ENCODE results near the gene PHAX.
"Not testable (repeated sequence)": the region's sequence is repeated elsewhere in the genome, so short reads cannot be mapped to it uniquely, and the experiment has no call there.

PHAX gene, protein sequence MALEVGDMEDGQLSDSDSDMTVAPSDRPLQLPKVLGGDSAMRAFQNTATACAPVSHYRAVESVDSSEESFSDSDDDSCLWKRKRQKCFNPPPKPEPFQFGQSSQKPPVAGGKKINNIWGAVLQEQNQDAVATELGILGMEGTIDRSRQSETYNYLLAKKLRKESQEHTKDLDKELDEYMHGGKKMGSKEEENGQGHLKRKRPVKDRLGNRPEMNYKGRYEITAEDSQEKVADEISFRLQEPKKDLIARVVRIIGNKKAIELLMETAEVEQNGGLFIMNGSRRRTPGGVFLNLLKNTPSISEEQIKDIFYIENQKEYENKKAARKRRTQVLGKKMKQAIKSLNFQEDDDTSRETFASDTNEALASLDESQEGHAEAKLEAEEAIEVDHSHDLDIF

DNA sequence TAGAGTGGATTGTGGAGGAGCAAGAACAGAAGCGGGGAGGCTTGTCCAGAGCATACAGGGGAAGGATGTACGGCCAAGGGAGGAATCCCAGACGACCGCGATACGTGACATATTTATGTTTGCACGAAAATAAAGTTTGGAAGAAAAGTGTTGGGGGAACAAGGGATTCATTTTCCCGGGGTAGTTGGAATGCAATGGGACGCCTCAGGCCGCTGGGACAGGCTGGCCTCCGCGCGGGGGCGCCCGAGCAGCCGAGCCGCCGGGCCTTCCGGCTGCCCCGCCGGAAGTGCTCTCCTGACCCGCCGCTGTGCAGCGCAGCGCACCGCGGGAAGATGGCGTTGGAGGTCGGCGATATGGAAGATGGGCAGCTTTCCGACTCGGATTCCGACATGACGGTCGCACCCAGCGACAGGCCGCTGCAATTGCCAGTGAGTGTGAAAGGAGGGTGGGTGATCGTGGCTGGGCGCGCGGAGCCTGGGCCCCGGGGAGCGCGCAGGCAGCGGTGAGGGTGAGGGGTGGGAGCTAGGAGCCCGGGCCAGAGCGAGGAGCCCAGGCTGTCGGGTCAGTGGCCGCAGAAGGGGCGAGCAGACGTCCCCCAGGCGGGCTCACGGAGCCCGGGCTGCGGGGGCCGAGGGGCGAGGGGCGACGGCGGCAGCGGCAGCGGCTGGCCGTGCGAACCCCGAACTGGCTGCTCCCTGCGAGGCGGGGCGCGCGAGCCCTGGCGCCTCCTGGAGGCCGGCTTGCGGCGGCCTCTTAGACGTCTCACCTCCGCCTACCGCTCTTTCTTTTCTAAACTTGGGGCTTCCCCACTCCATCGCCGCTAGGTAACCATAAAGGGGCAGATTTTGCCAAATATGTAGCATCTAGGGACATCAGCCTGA lies at the start of gene PHAX:
TSS of gene PHAX (plus strand) at position 317 of the 881 bp plus-strand sequence. CDS start at position 333, 16 bp downstream.
- peak; percentile 73 for DNase-seq (ENCODE audit: low spot score)

DNA sequence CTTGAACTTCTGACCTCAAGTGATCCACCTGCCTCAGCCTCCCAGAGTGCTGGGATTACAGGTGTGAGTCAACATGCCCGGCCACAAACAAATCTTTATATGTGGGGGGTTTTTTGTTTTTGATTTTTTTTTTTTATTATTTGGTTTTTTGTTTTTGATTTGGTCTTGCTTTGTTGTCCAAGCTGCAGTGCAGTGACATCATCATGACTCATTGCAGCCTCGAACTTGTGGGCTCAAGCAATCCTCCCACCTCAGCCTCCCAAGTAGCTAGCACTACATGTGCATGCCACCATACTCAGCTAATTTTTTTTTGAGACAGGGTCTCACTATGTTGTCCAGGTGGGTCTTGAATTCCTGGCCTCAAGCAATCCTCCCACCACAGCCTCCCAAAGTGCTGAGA lies 48.1 kb upstream of the PHAX start:
- no peak for DNase-seq (ENCODE audit: low spot score)

DNA sequence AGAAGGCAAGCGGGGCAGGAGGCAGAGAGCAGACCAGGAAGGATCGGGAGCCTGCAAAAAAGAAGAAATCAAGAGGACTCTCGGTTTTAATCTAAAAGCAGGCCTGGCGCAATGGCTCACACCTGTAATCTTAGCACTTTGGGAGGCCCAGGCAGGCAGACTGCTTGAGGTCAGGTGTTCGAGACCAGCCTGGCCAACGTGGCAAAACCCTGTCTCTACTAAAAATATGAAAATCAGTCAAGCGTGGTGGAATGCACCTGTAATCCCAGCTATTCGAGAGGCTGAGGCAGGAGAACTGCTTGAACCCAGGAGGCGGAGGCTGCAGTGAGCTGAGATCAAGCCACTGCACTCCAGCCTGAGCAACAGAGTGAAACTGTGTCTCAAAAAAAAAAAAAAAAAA lies 45.6 kb upstream of the PHAX start:
- not testable (repeated sequence) for DNase-seq (ENCODE audit: low spot score)

DNA sequence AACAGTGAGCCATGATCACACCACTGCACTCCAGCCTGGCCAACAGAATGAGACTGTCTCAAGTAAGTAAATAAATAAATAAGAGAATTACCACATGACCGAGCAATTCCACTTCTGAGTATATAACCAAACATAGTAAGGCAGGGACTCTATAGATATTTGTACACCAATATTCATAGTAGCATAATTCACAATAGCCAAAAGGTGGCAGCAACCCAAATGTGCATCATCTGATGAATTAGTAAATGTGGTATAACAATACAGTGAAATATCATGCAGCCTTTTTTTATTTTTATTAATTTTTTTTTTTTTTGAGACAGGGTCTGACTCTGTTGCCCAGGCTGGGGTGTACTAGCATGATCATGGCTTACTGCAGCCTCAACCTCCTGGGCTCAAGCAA lies 38.8 kb upstream of the PHAX start:
- DNase-seq (ENCODE audit: low spot score): no peak

DNA sequence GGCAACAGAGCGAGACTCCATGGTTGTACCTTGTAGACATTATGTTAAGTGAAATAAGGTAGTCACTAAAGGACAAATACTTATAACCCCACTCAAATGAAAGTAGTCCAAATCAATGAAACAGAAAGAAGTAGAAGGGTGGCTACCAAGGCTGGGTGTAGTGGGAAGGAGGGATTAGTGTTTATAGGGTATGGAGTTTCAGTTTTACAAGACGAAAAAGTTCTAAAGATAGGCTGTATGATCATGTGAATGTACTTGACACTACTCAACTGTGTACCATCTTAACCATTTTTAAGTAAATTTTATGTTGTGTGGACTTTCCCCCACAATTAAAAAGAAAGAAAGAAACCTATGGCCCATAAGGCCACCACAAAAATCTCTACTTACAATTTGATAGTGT lies 37.9 kb upstream of the PHAX start:
- no peak for DNase-seq (ENCODE audit: low spot score)

DNA sequence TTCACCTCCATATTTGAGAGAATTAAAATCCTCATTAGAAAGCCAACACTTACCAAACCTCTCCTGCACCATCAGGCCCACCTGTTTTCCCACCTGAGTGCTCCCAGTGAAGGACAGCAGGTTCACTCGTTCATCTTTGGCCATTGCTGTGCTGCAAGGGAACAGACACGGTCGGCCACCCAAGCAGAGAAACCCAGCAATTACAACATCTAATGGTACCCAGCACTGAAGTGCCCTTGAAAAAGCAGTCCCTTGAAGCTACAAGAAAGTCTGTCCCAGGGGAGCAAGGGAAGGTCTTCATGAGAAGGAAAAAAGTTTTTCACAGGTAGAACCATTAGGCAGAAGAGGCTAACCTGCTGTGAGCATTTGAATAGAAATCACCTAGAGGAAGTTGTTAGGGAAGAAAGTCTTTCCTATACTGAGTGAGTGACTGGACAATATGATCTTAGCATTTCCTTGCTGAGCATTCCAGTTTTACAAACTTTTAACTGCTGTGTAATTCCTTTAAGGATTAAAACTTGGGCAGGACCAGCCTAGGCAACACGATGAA lies 32.5 kb upstream of the PHAX start:
- no peak for DNase-seq (ENCODE audit: low spot score)

DNA sequence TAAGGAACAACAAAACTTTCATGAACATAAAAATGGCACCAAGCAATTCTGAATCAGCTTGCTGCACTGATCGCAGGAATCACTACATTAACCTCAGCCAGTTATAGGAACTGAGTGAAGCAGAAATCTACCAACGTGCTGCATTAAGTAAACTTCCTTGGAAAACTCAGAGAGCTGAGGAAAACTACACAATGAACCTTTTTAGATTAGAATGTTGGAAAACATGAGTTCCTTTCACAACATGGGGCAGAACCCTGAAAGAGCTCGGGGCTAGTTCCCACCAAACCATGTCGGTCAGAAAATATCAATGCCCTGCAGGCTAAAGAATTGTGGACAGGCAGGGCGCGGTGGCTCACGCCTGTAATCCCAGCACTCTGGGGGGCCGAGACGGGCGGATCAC lies 25.1 kb upstream of the PHAX start:
- no peak for DNase-seq (ENCODE audit: low spot score)

DNA sequence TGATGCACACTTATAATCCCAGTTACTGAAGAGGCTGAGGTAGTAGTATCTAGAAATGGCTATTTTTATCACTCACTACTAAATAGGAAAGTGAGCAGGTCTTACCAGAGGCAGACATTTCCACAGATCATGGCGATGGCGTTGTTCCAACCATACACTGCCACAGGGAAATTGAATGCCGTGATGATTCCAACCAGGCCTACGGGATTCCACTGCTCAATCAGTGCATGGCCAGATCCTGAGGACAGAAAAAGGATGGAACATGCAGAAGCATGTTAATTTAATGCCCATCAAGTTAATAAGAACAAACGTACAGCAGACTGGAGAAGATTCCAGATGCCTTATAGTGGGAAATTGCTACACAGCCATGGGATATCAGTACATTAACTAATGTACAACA lies 23.8 kb upstream of the PHAX start:
- DNase-seq (ENCODE audit: low spot score): no peak

DNA sequence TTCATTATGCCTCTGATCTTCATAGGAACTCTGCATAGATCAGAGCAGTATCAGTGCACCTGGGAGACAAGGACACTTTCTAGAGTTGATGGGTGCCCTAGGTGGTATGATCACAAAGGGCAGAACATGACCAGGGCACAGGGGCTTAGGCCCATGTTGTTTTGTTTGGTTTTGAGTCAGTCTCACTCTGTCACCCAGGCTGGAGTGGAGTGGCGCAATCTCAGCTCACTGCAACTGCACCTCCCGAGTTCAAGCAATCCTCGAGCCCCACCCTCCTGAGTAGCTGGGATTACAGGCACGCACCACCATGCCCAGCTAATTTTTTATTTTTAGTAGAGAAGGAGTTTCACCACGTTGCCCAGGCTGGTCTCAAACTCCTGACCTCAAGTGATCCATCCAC lies 23.3 kb upstream of the PHAX start:
- DNase-seq (ENCODE audit: low spot score): no peak

DNA sequence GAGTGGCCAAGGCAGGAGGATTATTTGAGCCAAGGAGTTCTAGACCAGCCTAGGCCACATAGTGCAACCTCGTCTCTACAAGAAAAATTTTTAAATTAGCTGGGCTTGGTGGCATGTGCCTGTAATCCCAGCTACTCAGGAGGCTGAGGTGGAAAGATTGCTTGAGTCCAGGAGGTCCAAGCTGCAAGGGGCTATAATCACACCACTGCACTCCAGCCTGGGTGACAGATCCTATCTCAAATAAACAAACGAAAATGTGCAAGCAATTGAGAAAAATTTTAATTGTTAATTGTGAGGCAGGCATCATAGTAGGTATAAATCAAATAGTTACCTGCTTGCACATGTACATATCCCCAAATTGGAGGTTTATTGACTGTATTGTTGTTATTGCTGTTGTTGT lies 21.0 kb upstream of the PHAX start:
- DNase-seq (ENCODE audit: low spot score): no peak

DNA sequence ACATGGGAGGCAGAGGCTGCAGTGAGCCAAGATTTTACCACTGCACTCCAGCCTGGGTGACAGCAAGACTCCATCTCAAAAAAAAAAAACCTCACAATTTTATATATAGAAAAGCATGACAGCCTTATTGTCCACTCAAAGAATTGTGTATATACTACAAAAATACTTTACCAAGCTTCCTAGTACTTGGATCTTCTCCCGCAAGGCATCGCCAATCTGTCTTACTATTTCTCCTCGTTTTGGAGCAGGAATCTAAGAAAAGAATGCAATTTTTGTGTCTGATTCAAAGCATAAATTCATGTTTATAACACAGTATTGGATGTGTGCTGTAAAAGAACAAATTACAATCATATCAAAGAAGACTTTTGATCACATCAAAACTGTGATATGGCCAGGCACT lies 17.0 kb upstream of the PHAX start:
- DNase-seq (ENCODE audit: low spot score): no peak

DNA sequence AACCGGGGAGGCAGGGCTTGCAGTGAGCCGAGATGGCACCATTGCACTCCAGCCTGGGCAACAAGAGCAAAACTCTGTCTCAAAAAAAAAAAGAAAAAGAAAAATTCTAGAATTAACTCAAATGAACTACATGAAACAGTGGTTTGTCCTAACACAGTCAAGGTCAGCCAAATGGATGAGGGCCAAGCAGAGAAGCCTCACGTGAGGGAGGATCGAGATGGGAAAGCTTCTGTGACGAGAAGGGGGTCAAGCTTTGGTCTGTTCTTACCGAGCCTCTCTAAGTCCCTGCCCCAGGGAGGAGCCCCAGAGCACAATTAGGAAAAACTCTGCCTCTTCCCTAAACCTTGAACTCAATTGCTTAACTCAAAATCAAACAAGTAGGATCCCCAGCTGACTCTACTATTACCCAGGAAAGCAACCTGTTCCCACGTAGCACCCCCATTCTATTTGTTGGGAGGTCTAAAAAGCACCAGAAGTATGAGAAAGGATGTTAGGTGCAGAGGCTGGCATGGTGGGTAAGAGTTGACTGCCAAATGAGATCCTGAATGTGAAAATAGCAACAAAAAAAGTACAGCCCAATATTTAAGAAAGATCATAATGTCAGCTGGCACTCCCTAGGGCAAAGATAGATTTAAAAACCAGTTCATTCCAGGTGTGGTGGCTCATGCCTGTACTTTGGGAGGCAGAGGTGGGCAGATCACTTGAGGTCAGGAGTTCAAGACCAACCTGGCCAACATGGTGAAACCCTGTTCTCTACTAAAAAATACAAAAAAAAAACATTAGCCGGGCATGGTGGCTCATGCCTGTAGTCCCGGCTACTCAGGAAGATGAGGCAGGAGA lies 13.0 kb upstream of the PHAX start:
- no peak for DNase-seq (ENCODE audit: low spot score)

DNA sequence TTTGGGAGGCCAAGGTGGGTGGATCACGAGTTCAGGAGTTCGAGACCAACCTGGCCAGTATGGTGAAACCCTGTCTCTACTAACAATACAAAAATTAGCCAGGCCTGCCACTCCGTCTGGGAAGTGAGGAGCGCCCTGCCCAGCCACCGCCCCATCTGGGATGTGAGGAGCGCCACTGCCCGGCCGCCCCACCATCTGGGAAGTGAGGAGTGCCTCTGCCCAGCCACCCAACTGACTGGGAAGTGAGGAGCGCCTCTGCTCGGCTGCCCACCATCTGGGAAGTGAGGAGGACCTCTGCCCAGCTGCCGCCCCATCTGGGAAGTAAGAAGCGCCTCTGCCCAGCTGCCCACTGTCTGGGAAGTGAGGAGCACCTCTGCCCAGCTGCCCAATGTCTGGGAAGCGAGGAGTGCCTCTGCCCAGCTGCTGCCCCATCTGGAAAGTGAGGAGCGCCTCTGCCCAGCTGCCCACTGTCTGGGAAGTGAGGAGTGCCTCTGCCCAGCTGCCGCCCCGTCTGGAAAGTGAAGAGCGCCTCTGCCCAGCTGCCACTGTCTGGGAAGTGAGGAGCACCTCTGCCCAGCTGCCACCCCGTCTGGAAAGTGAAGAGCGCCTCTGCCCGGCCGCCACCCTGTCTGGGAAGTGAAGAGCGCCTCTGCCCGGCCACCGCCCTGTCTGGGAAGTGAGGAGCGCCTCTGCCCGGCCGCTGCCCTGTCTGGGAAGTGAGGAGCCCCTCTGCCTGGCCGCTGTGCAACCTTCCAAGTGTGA lies 11.0 kb upstream of the PHAX start:
- no peak for DNase-seq (ENCODE audit: low spot score)

DNA sequence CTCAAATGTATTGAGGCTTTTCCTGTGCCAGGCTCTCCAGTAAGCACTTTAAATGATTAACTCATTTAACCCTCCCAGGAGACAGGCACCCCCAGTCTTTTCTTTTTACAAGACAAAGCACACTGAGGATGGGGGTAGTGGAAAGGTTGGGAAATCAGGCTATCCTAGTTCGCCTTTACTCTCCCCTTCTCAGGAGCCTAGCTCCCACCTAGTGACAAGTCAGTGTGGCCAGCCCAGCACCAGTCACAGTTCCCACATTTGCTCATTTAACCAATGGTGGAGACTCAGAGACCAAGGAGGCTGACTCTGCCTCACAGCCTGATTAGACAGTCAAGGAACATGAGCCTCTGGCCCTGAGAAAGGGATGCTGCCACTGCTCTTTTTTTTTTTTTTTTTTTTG lies 9.2 kb upstream of the PHAX start:
- DNase-seq (ENCODE audit: low spot score): no peak

DNA sequence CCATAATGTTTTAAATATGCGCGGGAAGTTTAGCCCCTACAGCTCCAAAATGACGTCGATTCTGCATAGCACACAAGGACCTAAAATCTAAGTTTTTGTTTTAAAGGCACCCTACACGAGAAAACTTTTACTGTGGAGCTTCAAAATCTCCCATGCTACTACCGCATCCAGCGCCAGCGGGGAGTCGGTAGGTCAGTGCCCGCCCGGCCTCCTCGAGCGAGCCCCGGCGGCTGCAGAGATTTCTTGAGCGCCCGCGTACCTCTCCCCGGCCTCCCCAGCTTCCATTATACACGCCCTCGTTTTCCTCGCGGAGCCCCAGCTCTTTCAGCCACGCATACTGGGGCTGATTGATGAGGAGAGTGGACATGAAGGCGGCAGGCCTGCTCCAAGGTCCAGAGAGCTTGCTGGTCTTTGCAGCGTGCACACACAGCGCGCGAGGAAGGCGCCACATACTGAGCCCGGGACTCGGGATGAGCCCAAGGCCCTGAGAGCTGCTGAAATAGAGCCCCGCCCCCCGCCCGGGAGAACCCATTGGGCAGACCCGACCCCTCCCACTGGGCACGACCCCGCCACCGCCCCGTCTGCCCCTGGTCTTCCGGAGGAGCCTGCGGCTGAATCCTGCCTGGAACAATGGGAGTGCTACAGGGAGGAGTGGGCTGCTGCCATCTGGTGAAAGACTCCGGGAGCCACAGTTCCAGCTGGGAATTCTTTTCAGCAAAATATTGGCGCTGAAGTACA lies 5.8 kb upstream of the PHAX start, which contains the start of gene ALDH7A1:
TSS of gene ALDH7A1 (minus strand) at position 472 of the 738 bp plus-strand sequence. CDS start at position 451, 21 bp downstream.
- peak; percentile 85 for DNase-seq (ENCODE audit: low spot score)

DNA sequence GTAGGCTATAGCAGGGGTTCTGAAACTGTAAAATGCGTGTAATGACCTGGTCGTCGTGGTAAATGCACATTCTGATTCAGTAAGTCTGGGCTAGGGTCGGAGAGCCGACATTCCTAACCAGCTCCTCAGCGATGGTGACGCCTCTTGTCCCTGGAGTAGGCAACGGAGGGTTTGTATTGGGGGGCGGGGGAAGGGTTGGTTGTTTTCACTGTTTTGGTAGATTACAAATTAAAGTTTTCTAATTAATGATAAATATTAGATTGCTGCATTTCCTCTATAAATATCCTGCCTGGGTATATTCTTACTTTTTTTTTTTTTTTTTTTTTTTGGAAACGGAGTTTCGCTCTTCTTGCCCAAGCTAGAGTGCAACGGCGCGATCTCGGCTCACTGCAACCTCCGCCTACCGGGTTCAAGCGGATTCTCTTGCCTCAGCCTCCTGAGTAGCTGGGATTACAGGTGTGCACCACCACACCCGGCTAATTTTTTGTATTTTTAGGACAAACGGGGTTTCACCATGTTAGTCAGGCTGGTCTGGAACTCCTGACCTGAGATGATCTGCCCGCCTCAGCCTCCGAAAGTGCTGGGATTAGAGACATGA lies 5.2 kb upstream of the PHAX start:
- no peak for DNase-seq (ENCODE audit: low spot score)

DNA sequence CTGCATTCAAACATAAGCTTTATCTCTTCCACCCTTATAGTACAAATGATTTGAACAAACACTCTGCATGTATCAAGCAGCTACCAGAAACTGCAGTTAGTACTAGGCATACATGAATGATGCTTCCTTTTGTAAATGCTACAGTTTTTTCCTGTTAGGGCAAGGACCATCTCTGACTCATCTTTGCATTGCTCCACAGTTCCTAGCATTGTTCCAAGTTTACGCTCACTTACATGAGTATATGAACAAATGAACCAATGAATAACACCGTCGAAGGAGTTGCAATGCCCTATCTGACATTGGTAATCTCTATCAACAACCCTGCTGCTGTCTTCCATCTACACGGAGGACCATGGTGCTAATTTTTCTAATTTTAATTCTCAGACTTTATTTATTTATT lies 3.6 kb upstream of the PHAX start:
- DNase-seq (ENCODE audit: low spot score): no peak

DNA sequence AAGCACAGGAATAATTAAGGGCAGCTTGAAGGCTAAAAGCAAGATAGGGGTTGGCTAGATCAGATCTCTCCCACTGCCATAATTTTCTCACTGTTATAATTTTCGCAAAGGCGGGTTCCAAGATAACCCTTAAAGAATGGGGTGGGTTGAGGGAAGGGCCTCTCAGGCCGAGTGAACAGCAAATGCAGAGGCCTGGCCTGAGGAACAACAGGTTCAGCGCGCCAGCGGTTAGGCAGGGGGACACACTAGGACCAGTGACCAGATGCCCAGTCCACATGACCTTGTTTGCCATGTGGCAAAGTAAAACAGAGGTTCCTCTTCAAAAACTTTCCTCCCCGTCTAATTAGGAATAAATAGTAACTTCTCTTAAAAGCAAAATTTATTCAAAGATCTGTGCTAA lies 1.2 kb upstream of the PHAX start:
- no peak for DNase-seq (ENCODE audit: low spot score)

DNA sequence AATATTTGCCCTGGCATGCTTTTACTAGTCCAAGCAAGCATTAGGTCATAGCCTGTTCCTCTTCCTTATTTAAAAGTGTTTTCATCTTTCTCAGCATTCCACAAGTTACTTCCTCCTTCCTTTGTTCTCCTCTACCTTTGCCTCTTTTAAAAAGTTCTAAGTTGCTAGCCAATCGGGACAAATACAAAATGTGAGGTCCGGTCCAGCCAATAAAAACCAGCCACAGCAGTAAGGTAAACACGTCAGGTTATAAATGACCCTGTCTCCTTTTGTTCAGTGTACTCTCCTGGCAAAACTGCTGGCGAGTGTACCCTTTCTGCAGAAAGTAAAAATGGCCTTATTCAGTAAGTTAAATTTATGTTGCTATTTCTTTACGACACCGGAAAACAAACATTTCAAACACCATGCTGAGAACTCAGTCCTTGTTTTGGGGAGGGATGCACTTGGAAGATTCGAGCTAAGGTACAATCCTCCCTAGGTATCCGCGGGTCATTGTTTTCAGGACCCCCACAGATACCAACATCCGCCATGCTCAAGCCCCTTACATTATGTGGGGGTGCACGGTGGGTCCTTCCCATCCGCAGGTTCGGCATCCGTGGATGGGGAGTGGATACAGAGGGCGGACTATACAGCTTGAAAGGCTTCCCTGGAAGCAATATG lies 646 bp upstream of the PHAX start:
- peak; percentile 24 for DNase-seq (ENCODE audit: low spot score)

Data from pons (tissue), 1 donor.